ENCODE results near the gene AIF1L. TPM values are rescaled to one million over a fixed set of nuclear protein-coding genes. Genes with fewer than 3 reads are reported as not detected.
"Not testable (repeated sequence)": the region's sequence is repeated elsewhere in the genome, so short reads cannot be mapped to it uniquely, and the experiment has no call there.

Gene AIF1L
- total RNA-seq, 4 donors from 2014 or later = 42.9 to 55.9 (median 50.0) TPM

- no peak for DNase-seq (ENCODE audit: low spot score in 2 of 2)
- peaks cover 0 to 6% (median 0%) of the 10 kb centered on the region in 4 donors for H3K9me3 ChIP-seq
- H3K36me3 ChIP-seq = peaks cover 6 to 98% (median 24%) of the 10 kb centered on the region in 3 donors
- H3K4me1 ChIP-seq = no peaks in the 10 kb centered on the region
- no peaks in the 10 kb centered on the region for H3K27me3 ChIP-seq
- TF ChIP-seq CTCF (IDR thresholded peaks at IDR 0.05) (no peak), EP300 (IDR thresholded peaks at IDR 0.05) (no peak), POLR2A (IDR thresholded peaks at IDR 0.05) (no peak)
- 94% methylated on average over 4 of the region's 4 CpGs for WGBS, 2 donors
- H3K4me3 ChIP-seq = no peak overlapping the region
- no peak overlapping the region for H3K27ac ChIP-seq
Observed at GRCh38 chr9:131153595-131153994, 57.3 kb downstream of the AIF1L start.

DNA sequence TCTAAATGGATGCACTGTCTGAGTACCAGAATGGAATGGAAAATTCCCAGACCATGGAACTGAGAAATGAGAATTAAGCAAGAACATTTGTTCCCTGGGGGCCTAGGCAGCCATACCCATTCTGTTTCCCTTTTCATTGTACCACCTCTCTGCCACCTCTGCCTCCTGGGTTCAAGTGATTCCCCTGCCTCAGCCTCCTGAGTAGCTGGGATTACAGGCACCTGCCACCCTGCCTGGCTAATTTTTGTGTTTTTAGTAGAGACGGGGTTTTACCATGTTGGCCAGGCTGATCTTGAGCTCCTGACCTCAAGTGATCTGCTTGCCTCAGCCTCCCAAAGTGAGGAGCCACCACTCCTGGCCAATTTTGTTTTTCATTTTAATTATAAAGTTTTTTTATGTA, 62.3 kb downstream of the AIF1L start:
- H3K36me3 ChIP-seq = peaks cover 2 to 98% (median 16%) of the 10 kb centered on the region in 3 donors
- not testable (repeated sequence) for H3K4me1 ChIP-seq; H3K9me3 ChIP-seq; H3K27me3 ChIP-seq; DNase-seq (ENCODE audit: low spot score in 2 of 2); H3K4me3 ChIP-seq; H3K27ac ChIP-seq
- 83 to 88% methylated on average over 1 of the region's 1 CpG for WGBS, 2 donors

- Histone ChIP-seq H3K27me3 (no peaks in the 10 kb centered on the region), H3K4me3 (no peak overlapping the region), H3K4me1 (no peaks in the 10 kb centered on the region), H3K27ac (no peak overlapping the region), H3K9me3 (no peaks in the 10 kb centered on the region), H3K36me3 (peaks cover 0 to 97% (median 13%) of the 10 kb centered on the region in 3 donors)
- TF ChIP-seq EP300 (IDR thresholded peaks at IDR 0.05) = no peak
- no peak for TF ChIP-seq CTCF (IDR thresholded peaks at IDR 0.05)
- WGBS, 2 donors = 100% methylated on average over 1 of the region's 1 CpG
- DNase-seq (ENCODE audit: low spot score in 2 of 2) = no peak
Observed at GRCh38 chr9:131160416-131161112, 64.2 kb downstream of the AIF1L start.

GRCh38 chr9:131161585-131161984, 65.3 kb downstream of the AIF1L start:
- Histone ChIP-seq H3K36me3 (peaks cover 0 to 97% (median 13%) of the 10 kb centered on the region in 3 donors), H3K9me3 (no peaks in the 10 kb centered on the region), H3K27ac (no peak overlapping the region), H3K27me3 (no peaks in the 10 kb centered on the region), H3K4me1 (no peaks in the 10 kb centered on the region), H3K4me3 (no peak overlapping the region)
- no peak for TF ChIP-seq CTCF (IDR thresholded peaks at IDR 0.05)
- TF ChIP-seq EP300 (IDR thresholded peaks at IDR 0.05) = no peak
- TF ChIP-seq POLR2A (IDR thresholded peaks at IDR 0.05) = no peak
- 88% methylated on average over 6 of the region's 6 CpGs for WGBS, 2 donors
- no peak for DNase-seq (ENCODE audit: low spot score in 2 of 2)

DNA sequence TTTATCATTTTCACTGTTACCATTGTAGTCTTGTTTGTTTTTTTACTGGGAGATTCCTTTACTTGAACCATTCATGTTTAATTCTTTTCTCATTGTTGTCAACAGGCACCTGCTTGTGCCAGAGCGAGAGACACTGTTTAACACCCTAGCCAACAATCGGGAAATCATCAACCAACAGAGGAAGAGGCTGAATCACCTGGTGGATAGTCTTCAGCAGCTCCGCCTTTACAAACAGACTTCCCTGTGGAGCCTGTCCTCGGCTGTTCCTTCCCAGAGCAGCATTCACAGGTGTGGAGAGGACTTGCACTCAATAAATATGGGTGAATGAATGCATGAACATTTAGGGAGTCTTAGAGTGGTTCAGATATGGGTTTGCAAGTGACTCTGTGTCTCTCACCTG, 66.6 kb downstream of the AIF1L start:
- H3K36me3 ChIP-seq = peaks cover 0 to 97% (median 13%) of the 10 kb centered on the region in 3 donors
- no peaks in the 10 kb centered on the region for H3K27me3 ChIP-seq
- no peaks in the 10 kb centered on the region for H3K4me1 ChIP-seq
- no peaks in the 10 kb centered on the region for H3K9me3 ChIP-seq
- WGBS, 2 donors = 96 to 97% methylated on average over 4 of the region's 4 CpGs
- no peak overlapping the region for H3K27ac ChIP-seq
- TF ChIP-seq EP300 (IDR thresholded peaks at IDR 0.05) (no peak), CTCF (IDR thresholded peaks at IDR 0.05) (no peak), POLR2A (IDR thresholded peaks at IDR 0.05) (no peak)
- no peak overlapping the region for H3K4me3 ChIP-seq
- DNase-seq (ENCODE audit: low spot score in 2 of 2) = no peak
